GM23338 (cell line): ENCODE data around the gene SPEM3.

Source experiments
- EZH2 ChIP-seq: fragments of 200-600 bp; sonication (generic); IDR thresholded peaks from one replicate; pipeline ENCODE4 v1.8.0; 2017; ENCODE audit warnings: antibody characterized with exemption, mild to moderate bottlenecking, low read depth; ENCODE audit not compliant: unreplicated experiment
- POLR2AphosphoS5 ChIP-seq: IDR thresholded peaks from 2 replicates; pipeline ENCODE4 v1.6.1; 2016; ENCODE audit warnings: antibody characterized with exemption, low read depth
- TF ChIP-seq, protein P1 (sequence below), 2 experiments: fragments of 200-600 bp in 1 of 2; sonication (generic) in 1 of 2; conservative IDR thresholded peaks; 2 replicates each; pipeline versions ENCODE4 v1.5.1 to v1.6.1; 2016 to 2017; ENCODE audit warnings: antibody characterized with exemption in 2 of 2, low read depth in 2 of 2, mild to moderate bottlenecking in 2 of 2, moderate library complexity in 1 of 2
- TF ChIP-seq, protein P2 (sequence below): IDR thresholded peaks from one replicate; pipeline ENCODE4 v1.6.1; 2018; ENCODE audit warnings: antibody characterized with exemption; ENCODE audit not compliant: unreplicated experiment

DNA sequence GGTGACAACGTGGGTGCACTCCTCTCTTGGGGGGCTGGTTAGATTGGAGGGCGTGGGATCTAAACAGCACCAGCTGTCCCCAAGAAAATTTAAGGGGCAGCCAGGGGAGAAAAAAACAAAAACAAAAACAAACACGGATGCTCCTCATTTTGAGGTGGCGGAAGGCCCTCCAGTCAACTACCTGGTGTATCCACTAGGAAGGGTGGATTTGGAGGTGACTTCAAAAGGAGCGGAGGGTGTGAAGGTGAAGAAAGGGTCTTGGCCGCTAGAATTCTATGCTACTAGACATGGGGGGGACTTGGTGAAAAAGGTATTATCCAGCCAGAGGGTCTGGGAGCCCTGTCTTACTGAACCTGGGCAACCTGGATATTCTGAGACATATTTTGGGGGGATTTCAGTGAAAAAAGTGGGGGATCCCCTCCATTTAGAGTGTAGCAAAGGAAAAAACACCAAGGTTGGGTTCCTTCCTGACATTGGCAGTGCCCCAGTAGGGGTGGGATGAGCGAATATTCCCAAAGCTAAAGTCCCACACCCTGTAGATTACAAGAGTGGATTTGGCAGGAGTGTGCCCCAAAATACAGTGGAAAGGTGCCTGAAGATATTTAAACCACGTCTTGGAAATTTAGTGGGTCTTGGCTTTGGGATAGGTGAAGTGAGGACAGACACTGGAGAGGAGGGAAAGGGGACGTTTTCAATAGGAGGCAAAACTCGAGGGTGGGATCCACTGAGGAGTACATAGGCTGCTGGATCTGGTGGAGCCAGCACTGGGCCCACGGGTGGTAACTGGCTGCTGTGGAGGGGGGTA is 10.2 kb downstream of the SPEM3 start:
- TF ChIP-seq, protein P1, sequence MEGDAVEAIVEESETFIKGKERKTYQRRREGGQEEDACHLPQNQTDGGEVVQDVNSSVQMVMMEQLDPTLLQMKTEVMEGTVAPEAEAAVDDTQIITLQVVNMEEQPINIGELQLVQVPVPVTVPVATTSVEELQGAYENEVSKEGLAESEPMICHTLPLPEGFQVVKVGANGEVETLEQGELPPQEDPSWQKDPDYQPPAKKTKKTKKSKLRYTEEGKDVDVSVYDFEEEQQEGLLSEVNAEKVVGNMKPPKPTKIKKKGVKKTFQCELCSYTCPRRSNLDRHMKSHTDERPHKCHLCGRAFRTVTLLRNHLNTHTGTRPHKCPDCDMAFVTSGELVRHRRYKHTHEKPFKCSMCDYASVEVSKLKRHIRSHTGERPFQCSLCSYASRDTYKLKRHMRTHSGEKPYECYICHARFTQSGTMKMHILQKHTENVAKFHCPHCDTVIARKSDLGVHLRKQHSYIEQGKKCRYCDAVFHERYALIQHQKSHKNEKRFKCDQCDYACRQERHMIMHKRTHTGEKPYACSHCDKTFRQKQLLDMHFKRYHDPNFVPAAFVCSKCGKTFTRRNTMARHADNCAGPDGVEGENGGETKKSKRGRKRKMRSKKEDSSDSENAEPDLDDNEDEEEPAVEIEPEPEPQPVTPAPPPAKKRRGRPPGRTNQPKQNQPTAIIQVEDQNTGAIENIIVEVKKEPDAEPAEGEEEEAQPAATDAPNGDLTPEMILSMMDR (conservative IDR thresholded peaks at IDR 0.05; ENCODE audit: low read depth in 2 of 2), result no peak
- TF ChIP-seq EZH2 (peak; percentile 38), POLR2AphosphoS5 (no peak; the same call in 1 of the 2 replicates)
- TF ChIP-seq, protein P2, sequence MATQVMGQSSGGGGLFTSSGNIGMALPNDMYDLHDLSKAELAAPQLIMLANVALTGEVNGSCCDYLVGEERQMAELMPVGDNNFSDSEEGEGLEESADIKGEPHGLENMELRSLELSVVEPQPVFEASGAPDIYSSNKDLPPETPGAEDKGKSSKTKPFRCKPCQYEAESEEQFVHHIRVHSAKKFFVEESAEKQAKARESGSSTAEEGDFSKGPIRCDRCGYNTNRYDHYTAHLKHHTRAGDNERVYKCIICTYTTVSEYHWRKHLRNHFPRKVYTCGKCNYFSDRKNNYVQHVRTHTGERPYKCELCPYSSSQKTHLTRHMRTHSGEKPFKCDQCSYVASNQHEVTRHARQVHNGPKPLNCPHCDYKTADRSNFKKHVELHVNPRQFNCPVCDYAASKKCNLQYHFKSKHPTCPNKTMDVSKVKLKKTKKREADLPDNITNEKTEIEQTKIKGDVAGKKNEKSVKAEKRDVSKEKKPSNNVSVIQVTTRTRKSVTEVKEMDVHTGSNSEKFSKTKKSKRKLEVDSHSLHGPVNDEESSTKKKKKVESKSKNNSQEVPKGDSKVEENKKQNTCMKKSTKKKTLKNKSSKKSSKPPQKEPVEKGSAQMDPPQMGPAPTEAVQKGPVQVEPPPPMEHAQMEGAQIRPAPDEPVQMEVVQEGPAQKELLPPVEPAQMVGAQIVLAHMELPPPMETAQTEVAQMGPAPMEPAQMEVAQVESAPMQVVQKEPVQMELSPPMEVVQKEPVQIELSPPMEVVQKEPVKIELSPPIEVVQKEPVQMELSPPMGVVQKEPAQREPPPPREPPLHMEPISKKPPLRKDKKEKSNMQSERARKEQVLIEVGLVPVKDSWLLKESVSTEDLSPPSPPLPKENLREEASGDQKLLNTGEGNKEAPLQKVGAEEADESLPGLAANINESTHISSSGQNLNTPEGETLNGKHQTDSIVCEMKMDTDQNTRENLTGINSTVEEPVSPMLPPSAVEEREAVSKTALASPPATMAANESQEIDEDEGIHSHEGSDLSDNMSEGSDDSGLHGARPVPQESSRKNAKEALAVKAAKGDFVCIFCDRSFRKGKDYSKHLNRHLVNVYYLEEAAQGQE, result no peak
